SHP77 (cell line): ENCODE results near the gene ZC3H10.

Experiments
- DNase-seq, 2 experiments: peaks; one replicate each; lab custom pipeline; 2025; lab: John Stamatoyannopoulos, UW

ZC3H10 gene

GRCh38 chr12:56127888-56128669 lies 10.0 kb downstream of the ZC3H10 start, which contains the start of gene ESYT1:
TSS of gene ESYT1 (plus strand) at chr12:56128267. CDS start at chr12:56128320, 53 bp downstream.
- peak; percentile 99 for DNase-seq

GRCh38 chr12:56128670-56129205 lies 10.7 kb downstream of the ZC3H10 start:
- DNase-seq = no peak

- DNase-seq = peak in 1 of 2 experiments; percentile 63
Measured at GRCh38 chr12:56129206-56129941, 11.3 kb downstream of the ZC3H10 start.

GRCh38 chr12:56129942-56130495 lies 12.0 kb downstream of the ZC3H10 start:
- no peak for DNase-seq

GRCh38 chr12:56130876-56131275 lies 12.8 kb downstream of the ZC3H10 start:
- DNase-seq = no peak

GRCh38 chr12:56134897-56135296 lies 16.8 kb downstream of the ZC3H10 start:
- DNase-seq = no peak

- DNase-seq = no peak
Measured at GRCh38 chr12:56137853-56138571, 19.9 kb downstream of the ZC3H10 start.

GRCh38 chr12:56141946-56142784 lies 24.1 kb downstream of the ZC3H10 start:
- no peak for DNase-seq

GRCh38 chr12:56143217-56143616 lies 25.2 kb downstream of the ZC3H10 start:
- DNase-seq = no peak

- no peak for DNase-seq
Measured at GRCh38 chr12:56143870-56144269, 25.8 kb downstream of the ZC3H10 start.

GRCh38 chr12:56145217-56145616 lies 27.2 kb downstream of the ZC3H10 start:
- DNase-seq = no peak

- no peak for DNase-seq
Measured at GRCh38 chr12:56146492-56147460, 28.7 kb downstream of the ZC3H10 start.

- no peak for DNase-seq
Measured at GRCh38 chr12:56150563-56150962, 32.5 kb downstream of the ZC3H10 start.

- peak; percentile 84 for DNase-seq
Measured at GRCh38 chr12:56151672-56152131, 33.6 kb downstream of the ZC3H10 start.

GRCh38 chr12:56152132-56152755 lies 34.2 kb downstream of the ZC3H10 start, which contains the start of gene MYL6B:
TSS of gene MYL6B (plus strand) at chr12:56152587. CDS start at chr12:56153919, 1,332 bp downstream.
- peak; percentile 83 to 93 for DNase-seq

- no peak for DNase-seq
Measured at GRCh38 chr12:56152756-56153677, 35.0 kb downstream of the ZC3H10 start.

- no peak for DNase-seq
Measured at GRCh38 chr12:56153678-56154065, 35.6 kb downstream of the ZC3H10 start.

- DNase-seq = no peak
Measured at GRCh38 chr12:56154246-56154771, 36.2 kb downstream of the ZC3H10 start.
